ENCODE results near the gene PTPRCAP. TPM values are rescaled to one million over a fixed set of nuclear protein-coding genes. Genes with fewer than 3 reads are reported as not detected.

Gene PTPRCAP
- total RNA-seq, 4 donors from 2014 or later = 17.3 to 56.9 (median 21.7) TPM

GRCh38 chr11:67409781-67410368, 27.6 kb downstream of the PTPRCAP start:
- TF ChIP-seq POLR2A (IDR thresholded peaks at IDR 0.05) = no peak
- TF ChIP-seq CTCF (IDR thresholded peaks at IDR 0.05) = no peak
- no peaks in the 10 kb centered on the region for H3K9me3 ChIP-seq
- H3K27ac ChIP-seq = peak overlapping the region; percentile 68 to 91 (median 82)
- peak; percentile 67 to 90 (median 89) for DNase-seq
- H3K36me3 ChIP-seq = no peaks in the 10 kb centered on the region
- H3K4me3 ChIP-seq = peak overlapping the region; percentile 10 to 39 (median 32)
- H3K27me3 ChIP-seq = no peaks in the 10 kb centered on the region
- H3K4me1 ChIP-seq = peaks cover 0 to 63% (median 42%) of the 10 kb centered on the region in 4 donors

- H3K4me3 ChIP-seq = peak overlapping the region; percentile 10 to 39 (median 32)
- peaks cover 0 to 61% (median 40%) of the 10 kb centered on the region in 4 donors for H3K4me1 ChIP-seq
- TF ChIP-seq CTCF (IDR thresholded peaks at IDR 0.05) (no peak), POLR2A (IDR thresholded peaks at IDR 0.05) (no peak)
- peak overlapping the region; percentile 68 to 91 (median 82) for H3K27ac ChIP-seq
- H3K27me3 ChIP-seq = no peaks in the 10 kb centered on the region
- peak in 2 of 3 donors; percentile 93 to 94 for DNase-seq
- no peaks in the 10 kb centered on the region for H3K9me3 ChIP-seq
- H3K36me3 ChIP-seq = no peaks in the 10 kb centered on the region
Observed at GRCh38 chr11:67409261-67409666, 28.2 kb downstream of the PTPRCAP start.

- no peaks in the 10 kb centered on the region for H3K27me3 ChIP-seq
- peak in 2 of 3 donors; percentile 46 to 48 for DNase-seq
- no peaks in the 10 kb centered on the region for H3K9me3 ChIP-seq
- H3K27ac ChIP-seq = peak overlapping the region; percentile 68 to 91 (median 78)
- H3K4me1 ChIP-seq = peaks cover 0 to 61% (median 40%) of the 10 kb centered on the region in 4 donors
- H3K4me3 ChIP-seq = peak overlapping the region in 2 of 4 donors; percentile 33 to 39
- TF ChIP-seq CTCF (IDR thresholded peaks at IDR 0.05) (no peak), POLR2A (IDR thresholded peaks at IDR 0.05) (no peak)
- no peaks in the 10 kb centered on the region for H3K36me3 ChIP-seq
Observed at GRCh38 chr11:67408437-67409200, 28.9 kb downstream of the PTPRCAP start.

GRCh38 chr11:67407688-67408163, 29.8 kb downstream of the PTPRCAP start:
- Histone ChIP-seq H3K27ac (peak overlapping the region; percentile 68 to 91 (median 78)), H3K4me3 (peak overlapping the region in 1 of 4 donors; percentile 28), H3K27me3 (no peaks in the 10 kb centered on the region), H3K36me3 (no peaks in the 10 kb centered on the region), H3K4me1 (peaks cover 0 to 66% (median 46%) of the 10 kb centered on the region in 4 donors), H3K9me3 (no peaks in the 10 kb centered on the region)
- peak in 1 of 3 donors; percentile 45 for DNase-seq
- TF ChIP-seq CTCF (IDR thresholded peaks at IDR 0.05) = peak in 1 of 6 experiments; percentile 12
- TF ChIP-seq POLR2A (IDR thresholded peaks at IDR 0.05) = no peak

GRCh38 chr11:67406969-67407687, 30.4 kb downstream of the PTPRCAP start:
- Histone ChIP-seq H3K4me1 (peaks cover 0 to 71% (median 51%) of the 10 kb centered on the region in 4 donors), H3K36me3 (no peaks in the 10 kb centered on the region), H3K4me3 (peak overlapping the region in 1 of 4 donors; percentile 28), H3K27me3 (no peaks in the 10 kb centered on the region), H3K9me3 (no peaks in the 10 kb centered on the region), H3K27ac (peak overlapping the region; percentile 8 to 91 (median 78))
- DNase-seq = peak; percentile 54 to 64 (median 62)
- no peak for TF ChIP-seq CTCF (IDR thresholded peaks at IDR 0.05)
- TF ChIP-seq POLR2A (IDR thresholded peaks at IDR 0.05) = no peak
